HepG2 (cell line): ENCODE results near the gene SGK1. TPM values are rescaled to one million over a fixed set of nuclear protein-coding genes. Genes with fewer than 3 reads are reported as not detected.
A peak's percentile ranks its signal among the peaks of the same experiment; 100 is the strongest.

Source experiments
- ATAC-seq: fragments of 200-7000 bp; cut with Tn5 transposase; 3 replicates; pipeline ENCODE4 v1.9.1; 2020; ENCODE audit warnings: mild to moderate bottlenecking, moderate library complexity
- BruUV-seq: library from RNA; stranded (reverse); fragments of 400-500 nt; replicated peaks from 2 replicates; lab custom pipeline; 2021; lab: Mats Ljungman, UMichigan
- CTCF ChIA-PET: fragments of 300-600 bp; formaldehyde crosslinking; extraction: SDS; loops from one replicate; lab custom pipeline; 2021; ENCODE audit warnings: low total read pairs, inconsistent platforms, low intra/inter-chr PET ratio; lab: Yijun Ruan, JAX
- POLR2A ChIA-PET: fragments of 350-600 bp; sonication (Branson Sonifier 250); formaldehyde crosslinking; loops from one replicate; lab custom pipeline; 2020; ENCODE audit warnings: antibody characterized with exemption, inconsistent platforms; lab: Yijun Ruan, JAX
- DNase-seq: peaks from one replicate; pipeline ENCODE4 v3.0.0-alpha.2; 2015; ENCODE audit warnings: low spot score
- FAIRE-seq: peaks from 3 replicates; lab custom pipeline; 2011; peaks lifted over from hg19 to GRCh38; lab: Jason Lieb, UNC
- H2AFZ ChIP-seq: one replicate; pipeline ENCODE4 v1.6.1; 2011; ENCODE audit warnings: low read length, inconsistent platforms
- H3K27ac ChIP-seq: fragments of 300-600 bp; 3 replicates; pipeline ENCODE4 v1.8.0; 2011; ENCODE audit warnings: mixed run types, mild to moderate bottlenecking, mixed read lengths, low read length, inconsistent platforms; ENCODE audit not compliant: insufficient read depth; ENCODE audit errors: extremely low read length
- H3K27me3 ChIP-seq, 2 experiments: fragments of 200-600 bp in 1 of 2; 2 replicates in 1 of 2; 3 replicates in 1 of 2; pipeline versions ENCODE4 v1.6.0 to v1.8.0; 2011; ENCODE audit warnings: low read length in 2 of 2, mild to moderate bottlenecking in 2 of 2, moderate library complexity in 2 of 2, inconsistent platforms in 1 of 2; ENCODE audit not compliant: insufficient read depth in 2 of 2, control insufficient read depth in 1 of 2
- H3K36me3 ChIP-seq, 2 experiments: fragments of 200-600 bp in 1 of 2; replicated peaks in 1 of 2; 2 replicates in 1 of 2; 3 replicates in 1 of 2; pipeline versions ENCODE4 v1.5.1 to v1.8.0; 2011; ENCODE audit warnings: low read length in 2 of 2, inconsistent platforms in 1 of 2; ENCODE audit not compliant: insufficient read depth in 2 of 2, control insufficient read depth in 1 of 2
- H3K4me1 ChIP-seq: 2 replicates; pipeline ENCODE4 v1.5.1; 2012; ENCODE audit warnings: low read length, inconsistent platforms; ENCODE audit not compliant: insufficient read depth
- H3K4me2 ChIP-seq: 2 replicates; pipeline ENCODE4 v1.6.0; 2011; ENCODE audit warnings: low read depth, low read length, inconsistent platforms
- H3K4me3 ChIP-seq, 3 experiments: fragments of 200-600 bp in 1 of 3; sonication (generic), shearing (Covaris generic) in 1 of 3; replicated peaks in 1 of 3; 2 replicates each; pipeline ENCODE4 v1.5.1; 2011 to 2016; ENCODE audit warnings: low read length in 3 of 3, inconsistent platforms in 2 of 3, low read depth in 2 of 3, mild to moderate bottlenecking in 2 of 3, control low read depth in 1 of 3, mixed read lengths in 1 of 3; ENCODE audit not compliant: insufficient read depth in 1 of 3
- H3K79me2 ChIP-seq: one replicate; pipeline ENCODE4 v1.6.1; 2011; ENCODE audit warnings: low read length, inconsistent platforms; ENCODE audit not compliant: insufficient read depth
- H3K9ac ChIP-seq: 2 replicates; pipeline ENCODE4 v1.6.0; 2011; ENCODE audit warnings: mild to moderate bottlenecking, low read depth, low read length, inconsistent platforms; ENCODE audit not compliant: insufficient read depth
- H3K9me3 ChIP-seq: 2 replicates; pipeline ENCODE4 v1.5.1; 2012; ENCODE audit warnings: mild to moderate bottlenecking, low read length
- H4K20me1 ChIP-seq: 2 replicates; pipeline ENCODE4 v1.6.0; 2011; ENCODE audit warnings: inconsistent platforms, mild to moderate bottlenecking, low read length, moderate library complexity; ENCODE audit not compliant: insufficient read depth
- MXD4 ChIP-seq: IDR thresholded peaks from 2 replicates; pipeline ENCODE4 v1.6.1; 2016; ENCODE audit warnings: mild to moderate bottlenecking, missing biosample characterization, missing genetic modification reagents
- ZNF12 ChIP-seq: sonication (generic); formaldehyde crosslinking; IDR thresholded peaks from 2 replicates; pipeline ENCODE4 v1.5.0; 2020; ENCODE audit warnings: missing genetic modification reagents
- ZNF317 ChIP-seq: sonication (generic); formaldehyde crosslinking; IDR thresholded peaks from 2 replicates; pipeline ENCODE4 v1.5.0; 2020; ENCODE audit warnings: mild to moderate bottlenecking, missing genetic modification reagents
- ZNF598 ChIP-seq: sonication (generic); formaldehyde crosslinking; IDR thresholded peaks from 2 replicates; pipeline ENCODE4 v1.5.1; 2020; ENCODE audit warnings: mild to moderate bottlenecking, missing genetic modification reagents, borderline replicate concordance
- ZNF607 ChIP-seq: sonication (generic); formaldehyde crosslinking; IDR thresholded peaks from 2 replicates; pipeline ENCODE4 v1.5.1; 2020; ENCODE audit warnings: missing genetic modification reagents, mild to moderate bottlenecking, borderline replicate concordance
- WGBS: methylation state at CpG from one replicate; pipeline ENCODE4 v1.1.6; 2017; ENCODE audit warnings: low lambda C conversion rate; 5-methylcytosine and 5-hydroxymethylcytosine counted together
- in situ Hi-C: cut with HindIII; loops from 2 replicates; pipeline ENCODE4 v1.10.0; 2017; ENCODE audit warnings: low pct_unique_long_range_greater_than_20kb; ENCODE audit not compliant: extremely low pct_ligation_motif_present
- intact Hi-C: fragments of 100-400 bp; cut with micrococcal nuclease; formaldehyde crosslinking; loops from one replicate; pipeline ENCODE4 v1.10.0; 2022; ENCODE audit not compliant: unreplicated experiment
- polyA plus RNA-seq, 8 experiments: library from polyadenylated mRNA; depleted of rRNA in 3 of 8; stranded (reverse) in 7 of 8; unstranded in 1 of 8; fragments of >200 nt; fragmentation: Illumina TruSeq in 4 of 8; extraction: Trizol in 4 of 8; gene quantifications; 2 replicates each; pipeline versions ENCODE4 v1.2.1 to v1.2.3, GENCODE V29; 2011 to 2016; ENCODE audit warnings: low read depth in 4 of 8, missing spikeins in 1 of 8, mixed read lengths in 1 of 8; ENCODE audit not compliant: insufficient read depth in 1 of 8
- total RNA-seq, 5 experiments: library from RNA; depleted of rRNA; stranded (reverse); fragments of >200 nt; fragmentation: Illumina TruSeq; extraction: Trizol; gene quantifications; 2 replicates each; pipeline ENCODE4 v1.2.3, GENCODE V29; 2016; ENCODE audit warnings: low read depth in 1 of 5
- TF ChIP-seq, protein P1 (sequence below): IDR thresholded peaks from 2 replicates; pipeline ENCODE4 v1.6.1; 2016; ENCODE audit warnings: control low read depth

Gene SGK1
- total and polyA plus RNA-seq, 2 of the 13 experiments (the other 11 are each of a cell fraction or from before 2014, with no cell fraction given), result 56.1 to 56.2 TPM

DNA sequence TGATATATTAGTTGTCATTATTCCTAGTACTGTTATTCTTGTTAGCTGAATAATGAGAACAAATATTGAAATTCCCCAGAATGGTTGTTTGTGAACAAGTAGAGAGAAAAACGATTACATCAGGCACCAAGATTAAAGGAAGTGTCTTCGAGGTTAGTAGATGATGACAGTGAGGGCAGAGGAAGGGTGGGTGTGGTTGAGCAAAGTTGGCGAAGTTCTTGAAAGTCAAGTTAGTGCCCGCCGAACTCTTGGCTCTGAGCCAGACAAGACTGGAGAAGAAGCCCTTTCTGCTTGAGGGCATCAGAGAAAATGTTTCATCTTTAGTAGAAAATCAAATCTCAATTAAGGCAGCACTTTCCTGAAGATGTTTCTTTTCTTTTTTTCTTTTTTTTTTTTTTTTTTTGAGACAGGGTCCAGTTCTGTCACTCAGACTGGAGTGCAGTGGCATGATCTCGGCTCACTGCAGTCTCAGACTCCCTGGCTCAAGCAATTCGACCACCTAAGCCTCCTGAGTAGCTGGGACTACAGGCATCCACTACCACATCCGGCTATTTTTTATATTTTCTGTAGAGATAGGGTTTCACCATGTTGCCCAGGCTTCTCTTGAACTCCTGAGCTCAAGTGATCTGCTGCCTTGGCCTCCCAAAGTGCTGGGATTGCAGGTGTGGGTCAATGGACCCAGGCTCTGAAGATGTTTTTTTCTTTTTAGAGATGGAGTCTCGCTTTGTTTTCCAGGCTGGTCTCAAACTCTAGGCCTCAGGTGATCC lies 77.1 kb downstream of the SGK1 start:
- ChIA-PET POLR2A (no interaction called here), CTCF (no interaction called here)
- FAIRE-seq, result no peak
- no TSS peak for BruUV-seq
- Histone ChIP-seq H3K79me2 (no peaks in the 10 kb centered on the region), H3K27me3 (0 out of 5 replicates have a peak, but pooled peaks cover 0 to 2% of the 10 kb centered on the region in 2 experiments), H3K9ac (no peak overlapping the region), H3K9me3 (no peaks in the 10 kb centered on the region), H3K36me3 (no peaks in the 10 kb centered on the region), H3K27ac (no peak overlapping the region), H3K4me2 (no peak overlapping the region), H3K4me1 (peaks cover 28% of the 10 kb centered on the region), H4K20me1 (no peaks in the 10 kb centered on the region), H3K4me3 (no peak overlapping the region), H2AFZ (no peak overlapping the region)
- intact Hi-C loops (no loop called here), in situ Hi-C loops (no loop called here)
- 43% methylated on average over 9 of the region's 9 CpGs for WGBS
- no peak for ATAC-seq
- no peak for DNase-seq
- TF ChIP-seq ZNF607 (CRISPR knock-in tag), result no peak

DNA sequence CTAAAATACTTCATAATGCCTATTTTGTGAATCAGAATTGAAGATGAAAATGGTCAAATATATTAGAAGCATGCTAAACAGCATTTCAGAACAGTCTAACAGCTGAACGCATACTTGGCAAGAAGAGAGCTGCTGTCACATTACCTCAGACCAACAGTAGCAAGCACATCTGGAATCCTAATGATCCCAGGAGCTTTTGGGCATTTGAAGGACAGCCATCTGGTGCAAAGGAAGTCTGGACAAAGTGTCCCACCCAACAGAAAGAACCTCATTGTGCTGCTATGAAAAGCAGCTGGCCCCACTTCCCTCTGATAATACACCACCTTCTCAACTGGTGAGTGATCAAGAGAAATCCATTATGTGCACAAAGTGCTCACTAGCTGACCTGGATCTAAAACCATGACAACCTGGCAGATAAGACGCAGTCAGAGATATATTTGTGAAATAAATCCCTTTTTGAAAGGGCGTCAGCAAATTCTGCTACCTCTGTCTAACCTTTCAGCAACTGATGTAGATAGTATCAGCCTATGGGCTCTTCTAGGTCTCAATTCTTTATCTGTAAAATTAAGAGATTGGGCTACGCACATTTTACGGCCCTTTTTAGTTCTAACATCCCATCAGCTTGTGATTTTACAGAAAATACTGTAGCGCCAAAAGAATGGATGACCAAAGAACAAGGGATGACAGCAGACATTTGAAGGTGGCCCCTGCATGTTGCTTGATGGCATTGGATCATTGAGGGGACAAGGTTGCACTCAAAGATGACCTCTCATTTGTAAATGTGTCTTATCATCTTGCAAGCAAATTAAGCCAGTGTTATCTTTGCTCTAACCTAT lies 78.7 kb downstream of the SGK1 start:
- no peaks in the 10 kb centered on the region for H3K79me2 ChIP-seq
- H3K27ac ChIP-seq, result no peak overlapping the region
- POLR2A ChIA-PET, result no interaction called here
- no peak overlapping the region for H3K4me3 ChIP-seq
- intact Hi-C loops, result no loop called here
- no peak for ATAC-seq
- no peak overlapping the region for H3K9ac ChIP-seq
- H3K27me3 ChIP-seq, result 0 out of 5 replicates have a peak, but pooled peaks cover 0 to 2% of the 10 kb centered on the region in 2 experiments
- no peaks in the 10 kb centered on the region for H3K36me3 ChIP-seq
- no peak for FAIRE-seq
- H4K20me1 ChIP-seq, result no peaks in the 10 kb centered on the region
- peak overlapping the region; percentile 2 for H2AFZ ChIP-seq
- H3K4me1 ChIP-seq, result peaks cover 28% of the 10 kb centered on the region
- in situ Hi-C loops, result no loop called here
- DNase-seq, result no peak
- no TSS peak for BruUV-seq
- no peaks in the 10 kb centered on the region for H3K9me3 ChIP-seq
- 36% methylated on average over 6 of the region's 6 CpGs for WGBS
- CTCF ChIA-PET, result no interaction called here
- peak; percentile 52; the same call in 1 of the 2 replicates for TF ChIP-seq ZNF317
- TF ChIP-seq, protein P1, sequence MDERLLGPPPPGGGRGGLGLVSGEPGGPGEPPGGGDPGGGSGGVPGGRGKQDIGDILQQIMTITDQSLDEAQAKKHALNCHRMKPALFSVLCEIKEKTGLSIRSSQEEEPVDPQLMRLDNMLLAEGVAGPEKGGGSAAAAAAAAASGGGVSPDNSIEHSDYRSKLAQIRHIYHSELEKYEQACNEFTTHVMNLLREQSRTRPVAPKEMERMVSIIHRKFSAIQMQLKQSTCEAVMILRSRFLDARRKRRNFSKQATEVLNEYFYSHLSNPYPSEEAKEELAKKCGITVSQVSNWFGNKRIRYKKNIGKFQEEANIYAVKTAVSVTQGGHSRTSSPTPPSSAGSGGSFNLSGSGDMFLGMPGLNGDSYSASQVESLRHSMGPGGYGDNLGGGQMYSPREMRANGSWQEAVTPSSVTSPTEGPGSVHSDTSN (CRISPR knock-in tag), result no peak
- TF ChIP-seq MXD4, result no peak
- TF ChIP-seq ZNF598 (CRISPR knock-in tag), result no peak
- no peak for TF ChIP-seq ZNF12 (CRISPR knock-in tag)
- H3K4me2 ChIP-seq, result no peak overlapping the region
